LHCN-M2 (cell line): ENCODE results near the gene MS4A2. TPM values are rescaled to one million over a fixed set of nuclear protein-coding genes. Genes with fewer than 3 reads are reported as not detected.
"Not testable (repeated sequence)": the region's sequence is repeated elsewhere in the genome, so short reads cannot be mapped to it uniquely, and the experiment has no call there.

Experiments used
- DNase-seq: peaks from one replicate; pipeline ENCODE4 v3.0.0-alpha.2; 2012; ENCODE audit warnings: low read depth
- polyA plus RNA-seq: library from polyadenylated mRNA; unstranded; fragments of >200 nt; gene quantifications from one replicate; pipeline ENCODE4 v1.2.1, GENCODE V29; 2012; ENCODE audit warnings: missing spikeins
- total RNA-seq: library from RNA; depleted of rRNA; stranded (reverse); fragments of >200 nt; gene quantifications from 2 replicates; pipeline ENCODE4 v1.2.3, GENCODE V29; 2014; rRNA removed

MS4A2 gene
- not detected in 2 replicates for total RNA-seq
- not detected for polyA plus RNA-seq

DNA sequence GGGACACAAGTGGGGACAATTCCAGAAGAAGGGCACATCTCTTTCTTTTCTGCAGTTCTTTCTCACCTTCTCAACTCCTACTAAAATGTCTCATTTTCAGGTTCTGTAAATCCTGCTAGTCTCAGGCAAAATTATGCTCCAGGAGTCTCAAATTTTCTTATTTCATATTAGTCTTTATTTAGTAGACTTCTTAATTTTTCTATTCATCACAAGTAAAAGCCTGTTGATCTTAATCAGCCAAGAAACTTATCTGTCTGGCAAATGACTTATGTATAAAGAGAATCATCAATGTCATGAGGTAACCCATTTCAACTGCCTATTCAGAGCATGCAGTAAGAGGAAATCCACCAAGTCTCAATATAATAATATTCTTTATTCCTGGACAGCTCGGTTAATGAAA lies at the start of gene MS4A2:
Gene MS4A2 (plus strand): TSS at position 301 of the 400 bp plus-strand sequence. CDS start 102 bp downstream, outside the sequence.
- no peak for DNase-seq

DNA sequence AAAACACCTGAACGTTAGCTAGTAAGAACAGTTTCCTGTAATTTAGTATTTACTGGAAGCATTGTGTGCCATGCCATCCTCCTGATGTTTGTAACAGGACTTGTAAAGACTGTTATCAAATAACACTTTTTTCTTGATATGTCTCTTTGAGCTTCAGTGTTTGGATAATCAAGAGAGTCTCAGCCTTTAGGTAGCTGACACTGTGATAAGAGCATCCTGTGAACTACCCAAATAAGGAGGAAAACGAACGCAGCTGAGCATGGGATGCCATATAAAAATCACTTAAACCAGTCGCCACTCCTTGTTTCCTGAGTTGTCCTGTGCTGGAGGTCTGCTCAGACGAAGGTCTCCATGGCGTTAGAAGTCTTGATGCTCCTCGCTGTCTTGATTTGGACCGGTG lies 48.4 kb upstream of the MS4A2 start, which contains the start of gene OOSP2:
Gene OOSP2 (plus strand): TSS at position 301 of the 400 bp plus-strand sequence. CDS start 51 bp downstream, at position 352.
- no peak for DNase-seq

DNA sequence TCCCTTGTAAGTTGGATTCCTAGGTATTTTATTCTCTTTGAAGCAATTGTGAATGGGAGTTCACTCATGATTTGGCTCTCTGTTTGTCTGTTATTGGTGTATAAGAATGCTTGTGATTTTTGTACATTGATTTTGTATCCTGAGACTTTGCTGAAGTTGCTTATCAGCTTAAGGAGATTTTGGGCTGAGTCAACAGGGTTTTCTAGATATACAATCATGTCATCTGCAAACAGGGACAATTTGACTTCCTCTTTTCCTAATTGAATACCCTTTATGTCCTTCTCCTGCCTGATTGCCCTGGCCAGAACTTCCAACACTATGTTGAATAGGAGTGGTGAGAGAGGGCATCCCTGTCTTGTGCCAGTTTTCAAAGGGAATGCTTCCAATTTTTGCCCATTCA lies 38.0 kb upstream of the MS4A2 start:
- not testable (repeated sequence) for DNase-seq

DNA sequence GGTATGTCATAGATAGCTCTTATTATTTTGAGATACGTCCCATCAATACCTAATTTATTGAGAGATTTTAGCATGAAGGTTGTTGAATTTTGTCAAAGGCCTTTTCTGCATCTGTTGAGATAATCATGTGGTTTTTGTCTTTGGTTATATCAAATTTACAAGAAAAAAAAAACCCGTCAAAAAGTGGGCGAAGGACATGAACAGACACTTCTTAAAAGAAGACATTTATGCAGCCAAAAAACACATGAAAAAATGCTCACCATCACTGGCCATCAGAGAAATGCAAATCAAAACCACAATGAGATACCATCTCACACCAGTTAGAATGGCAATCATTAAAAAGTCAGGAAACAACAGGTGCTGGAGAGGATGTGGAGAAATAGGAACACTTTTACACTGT lies 37.6 kb upstream of the MS4A2 start:
- not testable (repeated sequence) for DNase-seq

DNA sequence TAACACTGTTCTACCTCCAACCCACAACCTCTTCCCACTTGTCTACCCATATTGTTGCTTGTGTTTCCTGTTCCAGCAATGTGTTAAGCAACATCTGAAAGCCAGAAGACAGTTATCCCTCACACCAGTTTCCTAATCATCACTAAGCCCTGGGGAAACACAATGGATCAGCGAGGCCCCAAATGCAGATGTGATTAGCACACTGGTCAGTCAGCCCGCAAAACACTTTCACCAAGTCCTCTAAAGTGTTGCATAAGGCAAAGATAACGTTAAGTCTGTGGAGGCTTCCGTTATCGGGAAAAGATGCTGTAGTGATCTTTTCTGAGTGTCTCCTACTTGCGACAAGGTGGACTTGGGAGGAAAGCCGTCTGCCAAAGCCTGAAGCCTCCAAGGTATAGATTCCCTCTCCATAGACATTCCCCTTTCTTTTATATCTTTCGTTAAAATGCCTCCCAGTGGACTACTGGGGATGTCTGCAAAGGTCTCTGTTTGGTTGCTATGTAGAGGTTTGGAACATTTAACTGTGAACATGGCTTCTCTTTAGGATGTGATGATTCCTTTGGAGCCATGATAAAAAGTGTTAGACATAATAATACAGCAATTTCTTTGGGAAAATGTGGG lies 32.0 kb upstream of the MS4A2 start, which contains the start of gene MS4A3:
Gene MS4A3 (plus strand): TSS at position 317 of the 621 bp plus-strand sequence. CDS start 4,496 bp downstream, outside the sequence.
- DNase-seq, result no peak

DNA sequence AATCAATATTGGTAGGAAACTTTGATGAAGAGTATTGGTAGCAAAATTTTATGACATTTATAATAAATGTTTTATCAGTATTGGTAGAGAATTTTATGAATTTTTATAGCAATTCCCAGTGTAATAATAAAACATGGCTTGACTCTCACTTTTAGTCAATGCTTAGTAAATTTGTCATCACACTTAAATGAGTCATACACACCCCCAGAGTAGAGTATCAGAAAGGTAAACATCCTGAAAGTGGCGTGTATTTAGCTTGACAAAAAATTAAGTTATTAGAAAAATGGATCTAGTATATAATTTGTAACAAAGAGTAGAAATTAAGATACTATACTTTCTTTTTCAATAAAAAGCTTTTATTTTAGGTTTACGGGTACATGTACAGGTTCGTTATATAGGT lies 29.4 kb upstream of the MS4A2 start:
- no peak for DNase-seq

DNA sequence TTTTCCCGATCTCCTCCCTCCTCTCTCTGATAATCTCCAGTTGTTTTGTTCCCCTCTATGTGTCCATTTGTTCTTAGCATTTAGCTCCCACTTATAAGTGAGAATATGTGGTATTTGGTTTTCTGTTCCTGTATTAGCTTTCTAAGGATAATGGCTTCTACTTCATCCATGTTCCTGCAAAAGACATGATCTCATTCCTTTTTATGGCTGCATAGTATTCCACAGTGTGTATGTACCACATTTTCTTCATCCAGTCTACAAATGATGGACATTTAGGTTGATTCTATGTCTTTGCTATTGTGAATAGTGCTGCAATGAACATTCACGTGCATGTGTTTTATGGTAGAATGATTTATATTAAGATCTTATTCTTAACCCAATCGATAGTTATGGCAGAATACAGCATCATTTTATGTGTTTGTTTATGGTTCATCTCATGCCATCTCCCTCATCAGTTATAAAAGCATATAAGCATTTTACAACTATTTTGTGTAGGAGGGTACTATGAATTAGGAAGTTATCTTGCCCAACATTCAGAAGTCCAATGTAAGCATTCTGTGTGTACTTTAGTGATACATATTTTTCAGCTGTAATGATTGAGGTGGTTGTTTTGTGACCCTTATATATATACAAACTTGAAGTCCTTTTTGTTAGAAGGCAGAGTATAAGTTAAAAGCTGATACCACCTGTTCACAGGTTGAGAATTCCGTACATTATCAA lies 28.8 kb upstream of the MS4A2 start:
- no peak for DNase-seq

DNA sequence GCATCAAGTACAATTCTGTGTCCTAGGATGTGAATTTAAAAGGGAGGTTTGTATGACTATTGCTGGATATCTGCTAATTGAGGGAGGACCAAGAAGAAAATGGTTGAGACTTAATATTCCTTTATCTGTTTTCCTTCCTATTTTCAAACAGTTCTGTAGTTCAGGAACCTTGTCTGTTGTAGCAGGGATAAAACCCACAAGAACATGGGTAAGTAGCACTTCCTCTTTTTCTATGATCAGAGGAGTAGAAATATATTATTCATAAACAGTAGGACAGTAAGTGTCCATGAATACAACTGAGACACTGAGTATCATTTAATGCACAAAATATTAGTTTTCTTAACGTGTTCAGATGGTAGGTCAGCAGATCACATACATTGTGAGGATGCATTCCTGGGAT lies 24.4 kb upstream of the MS4A2 start:
- DNase-seq, result no peak

DNA sequence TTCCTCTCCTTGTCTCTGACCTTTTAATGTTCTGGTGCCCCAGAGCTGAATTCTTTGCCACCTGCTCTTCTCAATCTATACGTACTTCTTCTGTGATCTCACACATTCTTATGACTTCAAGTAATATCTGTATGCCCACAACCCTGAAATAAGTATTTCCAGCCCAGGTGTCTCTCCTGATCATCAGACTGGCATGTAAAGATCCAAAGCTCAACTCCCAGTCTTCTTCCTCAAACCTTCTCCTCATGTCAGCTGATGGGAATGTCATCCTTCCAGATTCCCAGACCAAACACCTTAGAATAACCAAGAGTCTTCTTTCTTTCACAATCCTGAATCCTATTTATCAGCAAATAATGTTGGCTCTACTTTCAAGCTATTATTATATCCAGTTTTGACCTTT lies 22.7 kb upstream of the MS4A2 start:
- DNase-seq, result no peak

DNA sequence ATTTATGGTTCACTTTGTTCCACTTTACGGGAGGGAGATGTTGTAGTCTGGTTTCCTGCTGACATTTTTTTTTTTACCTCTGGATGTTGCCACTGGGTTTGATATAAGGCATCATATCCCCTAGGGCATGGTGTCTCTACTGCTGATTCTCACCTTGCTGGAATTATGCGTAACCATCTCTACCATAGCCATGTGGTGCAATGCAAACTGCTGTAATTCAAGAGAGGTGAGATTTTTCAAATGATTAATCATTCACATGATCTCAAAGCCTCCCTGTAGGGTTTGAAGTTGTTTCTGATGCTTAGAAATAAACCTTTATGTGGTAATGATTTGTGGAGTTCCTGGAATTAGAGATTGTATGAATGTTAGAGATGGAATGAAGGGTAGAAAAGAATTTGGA lies 19.0 kb upstream of the MS4A2 start:
- no peak for DNase-seq

DNA sequence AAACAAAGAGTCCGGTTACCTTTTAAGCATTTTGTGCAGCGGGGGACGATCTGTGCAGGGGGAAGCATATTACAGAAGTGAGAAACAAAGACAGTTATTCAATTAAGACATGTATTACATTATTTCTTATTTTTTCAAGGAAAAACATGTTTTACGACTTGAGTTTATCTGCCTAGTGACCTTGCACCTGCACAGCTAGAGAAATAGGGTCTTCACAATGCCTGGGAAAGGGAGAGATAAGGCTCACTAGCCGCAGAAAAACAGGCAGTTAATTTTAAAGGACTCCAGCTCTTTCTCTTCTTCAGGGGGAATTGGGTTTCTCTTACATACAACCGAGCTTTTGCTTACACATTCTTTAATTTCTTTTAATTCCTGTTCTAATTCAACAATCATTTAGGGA lies 16.8 kb upstream of the MS4A2 start:
- DNase-seq, result not testable (repeated sequence)

DNA sequence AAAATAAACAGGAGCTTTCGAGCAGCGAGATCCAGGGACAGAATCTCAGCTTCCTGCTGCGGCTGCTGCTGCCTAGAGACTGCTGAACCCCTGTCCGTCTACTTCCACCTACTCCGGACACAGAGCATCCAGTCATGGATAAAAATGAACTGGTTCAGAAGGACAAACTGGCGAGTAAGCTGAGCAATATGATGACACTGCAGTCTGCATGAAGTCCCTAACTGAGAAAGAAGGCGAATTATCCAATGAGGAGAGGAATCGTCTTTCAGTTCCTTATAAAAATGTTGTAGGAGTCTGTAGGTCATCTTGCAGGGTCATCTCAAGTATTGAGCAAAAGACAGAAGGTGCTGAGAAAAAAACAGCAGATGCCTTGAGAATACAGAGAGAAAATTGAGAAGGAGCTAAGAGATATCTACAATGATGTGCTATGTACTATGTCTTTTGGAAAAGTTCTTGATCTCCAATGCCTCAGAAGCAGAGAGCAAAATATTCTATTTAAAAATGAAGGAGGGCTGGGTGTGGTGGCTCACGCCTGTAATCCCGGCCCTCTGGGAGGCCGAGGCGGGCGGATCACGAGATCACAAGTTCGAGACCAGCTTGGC lies 11.1 kb upstream of the MS4A2 start:
- no peak for DNase-seq

DNA sequence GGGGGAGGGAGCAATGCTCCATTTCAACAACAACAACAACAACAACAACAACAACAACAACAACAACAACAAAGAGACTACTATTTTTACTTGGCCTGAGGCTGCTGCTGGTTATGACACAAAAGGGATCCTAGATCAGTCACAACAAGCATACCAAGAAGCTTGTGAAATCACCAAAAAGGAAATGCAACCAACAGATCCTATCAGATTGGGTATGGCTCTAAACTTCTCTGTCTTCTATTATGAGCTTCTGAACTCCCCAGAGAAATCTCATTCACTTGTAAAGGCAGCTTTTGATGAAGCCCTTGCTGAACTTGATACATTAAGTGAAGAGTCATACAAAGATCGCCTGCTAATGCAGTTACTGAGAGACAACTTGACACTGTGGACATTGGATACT lies 10.5 kb upstream of the MS4A2 start:
- DNase-seq, result no peak

DNA sequence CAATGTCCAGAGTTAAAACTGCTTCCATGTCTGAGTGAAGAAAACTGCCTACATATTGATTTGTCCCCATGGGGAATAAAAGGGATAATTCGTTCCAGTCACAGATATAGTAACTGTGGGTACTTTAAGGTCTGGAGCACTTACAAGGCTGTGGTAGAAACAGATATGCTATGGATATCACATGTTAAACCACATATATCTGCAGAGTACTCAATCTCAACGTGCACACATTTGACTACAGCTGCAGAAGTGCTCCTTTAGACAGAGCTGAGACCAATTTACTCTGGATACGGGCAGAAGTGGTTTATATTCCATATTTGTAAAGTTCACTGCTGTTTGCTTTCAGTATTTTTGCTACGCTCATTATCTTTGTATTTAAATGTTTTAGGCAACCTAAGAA lies 9.7 kb upstream of the MS4A2 start:
- no peak for DNase-seq

DNA sequence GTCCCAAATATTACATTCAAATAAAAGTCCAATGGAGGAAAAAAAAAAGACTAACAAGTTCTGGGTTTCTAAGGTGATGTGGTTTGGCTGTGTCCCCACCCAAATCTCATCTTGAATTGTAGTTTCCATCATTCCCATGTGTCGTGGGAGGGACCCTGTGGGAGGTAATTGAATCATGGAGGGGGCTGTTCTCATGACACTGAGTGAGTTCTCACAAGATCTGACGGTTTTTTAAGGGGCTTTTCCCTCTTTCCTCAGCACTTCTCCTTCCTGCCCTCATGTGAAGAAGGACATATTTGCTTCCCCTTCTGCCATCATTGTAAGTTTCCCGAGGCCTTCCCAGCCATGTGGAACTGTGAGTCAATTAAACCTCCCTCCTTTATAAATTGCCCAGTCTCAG lies 7.9 kb upstream of the MS4A2 start:
- DNase-seq, result no peak

DNA sequence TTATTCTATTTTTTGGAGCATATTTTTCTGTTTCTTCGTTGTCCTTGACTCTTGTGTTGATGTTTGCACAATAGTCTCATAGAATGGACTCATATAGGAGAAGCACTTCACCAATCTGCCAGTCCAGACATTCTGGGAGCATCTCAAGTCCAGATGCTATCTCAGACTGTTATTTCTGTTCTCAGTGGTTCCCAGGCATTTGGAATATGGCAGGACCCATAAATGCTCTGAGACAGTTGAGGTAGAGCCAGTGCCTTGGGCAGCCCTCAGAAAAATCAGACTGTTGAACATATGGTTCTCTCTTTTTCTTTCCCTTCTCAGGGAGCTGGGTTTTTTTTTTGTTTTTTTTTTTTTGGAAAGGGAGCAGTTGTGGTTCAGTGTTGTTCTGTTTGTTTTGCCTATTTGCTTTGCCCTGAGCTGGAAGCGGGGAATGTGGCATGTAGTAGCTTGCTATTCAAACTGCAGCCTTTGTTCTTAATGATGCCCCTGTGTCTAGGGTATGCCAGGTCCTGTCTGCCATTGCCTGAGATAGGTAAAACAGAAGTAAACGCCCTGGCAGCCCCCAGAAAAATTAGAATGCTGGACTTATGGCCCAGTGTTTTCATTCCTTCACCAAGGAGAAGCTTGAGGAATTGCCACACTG lies 3.7 kb upstream of the MS4A2 start:
- no peak for DNase-seq

DNA sequence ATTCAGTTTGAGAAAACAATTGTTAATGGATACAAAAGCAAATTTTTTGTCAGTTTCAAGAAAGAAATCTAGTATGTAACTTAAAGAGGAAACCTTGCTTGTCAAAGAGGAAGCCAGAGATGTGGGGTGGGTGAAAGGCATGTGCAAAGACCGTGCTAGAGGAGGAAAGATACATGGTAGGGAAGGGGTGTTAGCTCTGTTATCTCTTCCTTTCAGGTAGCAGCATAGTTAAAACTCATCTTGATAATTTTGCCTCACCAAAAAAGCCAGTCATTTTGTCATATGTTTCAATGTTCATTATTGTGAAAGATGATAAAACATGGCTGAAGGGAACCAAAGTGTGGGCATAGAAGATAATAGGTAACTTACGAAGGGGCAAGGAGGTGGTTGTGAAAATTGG lies 2.6 kb upstream of the MS4A2 start:
- no peak for DNase-seq

DNA sequence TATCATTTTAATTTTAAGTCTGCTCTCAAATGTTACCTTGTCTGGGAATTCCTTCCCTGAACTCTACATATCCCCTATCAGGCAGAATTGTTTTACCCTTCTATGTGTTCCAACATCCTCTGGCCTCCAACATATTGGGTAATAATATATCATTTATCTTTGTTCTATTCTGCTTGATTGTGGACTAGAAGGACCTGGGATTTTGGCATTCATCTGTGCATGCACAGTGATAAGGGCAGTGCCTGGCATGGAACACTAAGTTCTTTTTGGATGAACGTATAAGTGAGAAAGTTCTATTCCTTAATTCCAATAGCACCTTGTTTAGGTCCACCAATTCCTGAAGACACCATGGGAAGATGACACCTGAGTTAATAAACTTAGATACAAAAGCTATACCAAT lies 1.2 kb upstream of the MS4A2 start:
- no peak for DNase-seq

DNA sequence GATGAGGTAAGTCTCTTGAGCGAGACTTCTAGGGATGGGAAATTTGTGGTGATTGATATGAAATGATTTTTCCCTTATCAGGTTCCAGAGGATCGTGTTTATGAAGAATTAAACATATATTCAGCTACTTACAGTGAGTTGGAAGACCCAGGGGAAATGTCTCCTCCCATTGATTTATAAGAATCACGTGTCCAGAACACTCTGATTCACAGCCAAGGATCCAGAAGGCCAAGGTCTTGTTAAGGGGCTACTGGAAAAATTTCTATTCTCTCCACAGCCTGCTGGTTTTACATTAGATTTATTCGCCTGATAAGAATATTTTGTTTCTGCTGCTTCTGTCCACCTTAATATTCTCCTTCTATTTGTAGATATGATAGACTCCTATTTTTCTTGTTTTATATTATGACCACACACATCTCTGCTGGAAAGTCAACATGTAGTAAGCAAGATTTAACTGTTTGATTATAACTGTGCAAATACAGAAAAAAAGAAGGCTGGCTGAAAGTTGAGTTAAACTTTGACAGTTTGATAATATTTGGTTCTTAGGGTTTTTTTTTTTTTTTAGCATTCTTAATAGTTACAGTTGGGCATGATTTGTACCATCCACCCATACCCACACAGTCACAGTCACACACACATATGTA lies 7.1 kb downstream of the MS4A2 start:
- DNase-seq, result no peak

DNA sequence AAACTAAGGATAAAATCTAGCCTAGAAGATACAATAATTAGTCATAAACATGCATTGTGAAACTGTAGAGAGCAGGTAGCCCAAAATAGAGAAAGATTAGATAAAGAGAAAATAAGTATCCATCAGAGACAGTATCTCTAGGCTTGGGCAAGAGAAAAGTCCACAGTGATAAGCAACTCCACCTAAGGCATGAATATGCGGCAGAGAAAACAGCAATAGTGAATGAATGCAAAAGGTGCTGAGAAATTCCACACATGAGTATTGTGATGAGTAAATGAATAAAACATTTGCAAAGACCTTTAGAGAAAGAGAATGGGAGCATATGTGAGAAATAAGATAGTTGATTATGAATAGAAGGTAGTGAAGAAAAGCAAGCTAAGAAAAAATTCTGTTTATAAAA lies 8.7 kb downstream of the MS4A2 start:
- no peak for DNase-seq

DNA sequence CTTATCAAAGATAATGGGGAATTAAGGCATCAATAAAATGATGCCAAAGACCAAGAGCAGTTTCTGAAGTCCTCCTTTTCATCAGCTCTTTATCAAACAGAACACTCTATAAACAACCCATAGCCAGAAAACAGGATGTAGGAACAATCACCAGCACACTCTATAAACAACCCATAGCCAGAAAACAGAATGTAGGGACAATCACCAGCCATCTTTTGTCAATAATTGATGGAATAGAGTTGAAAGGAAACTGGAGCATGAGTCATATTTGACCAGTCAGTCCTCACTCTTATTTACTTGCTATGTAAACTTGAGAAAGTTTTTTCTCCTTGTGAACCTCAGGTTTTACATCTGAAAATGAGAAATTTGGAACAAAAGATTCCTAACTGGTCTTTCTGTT lies 10.0 kb downstream of the MS4A2 start:
- DNase-seq, result no peak

DNA sequence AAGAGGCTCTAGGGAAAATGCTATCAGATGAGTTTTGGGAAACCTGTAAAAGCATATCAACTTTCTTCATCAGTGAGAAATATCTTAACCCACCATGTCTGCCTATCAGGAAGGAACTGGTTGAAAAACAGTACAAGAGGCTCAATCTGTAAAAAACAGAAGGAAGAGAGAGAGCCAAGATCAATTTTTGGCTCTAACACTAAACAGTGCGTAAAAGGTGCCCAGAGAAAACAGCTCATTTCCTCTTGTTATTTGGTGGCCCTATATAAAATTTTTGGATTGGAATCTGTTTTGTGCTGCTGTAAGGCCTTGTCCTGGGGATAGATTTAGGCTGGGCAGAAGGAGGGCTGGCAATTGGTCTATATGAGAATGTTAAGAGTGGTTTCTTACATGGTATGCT lies 12.1 kb downstream of the MS4A2 start:
- no peak for DNase-seq
